ENCODE data around the gene ADAP2.
"Not testable (repeated sequence)": the region's sequence is repeated elsewhere in the genome, so short reads cannot be mapped to it uniquely, and the experiment has no call there.

The ADAP2 gene

DNA sequence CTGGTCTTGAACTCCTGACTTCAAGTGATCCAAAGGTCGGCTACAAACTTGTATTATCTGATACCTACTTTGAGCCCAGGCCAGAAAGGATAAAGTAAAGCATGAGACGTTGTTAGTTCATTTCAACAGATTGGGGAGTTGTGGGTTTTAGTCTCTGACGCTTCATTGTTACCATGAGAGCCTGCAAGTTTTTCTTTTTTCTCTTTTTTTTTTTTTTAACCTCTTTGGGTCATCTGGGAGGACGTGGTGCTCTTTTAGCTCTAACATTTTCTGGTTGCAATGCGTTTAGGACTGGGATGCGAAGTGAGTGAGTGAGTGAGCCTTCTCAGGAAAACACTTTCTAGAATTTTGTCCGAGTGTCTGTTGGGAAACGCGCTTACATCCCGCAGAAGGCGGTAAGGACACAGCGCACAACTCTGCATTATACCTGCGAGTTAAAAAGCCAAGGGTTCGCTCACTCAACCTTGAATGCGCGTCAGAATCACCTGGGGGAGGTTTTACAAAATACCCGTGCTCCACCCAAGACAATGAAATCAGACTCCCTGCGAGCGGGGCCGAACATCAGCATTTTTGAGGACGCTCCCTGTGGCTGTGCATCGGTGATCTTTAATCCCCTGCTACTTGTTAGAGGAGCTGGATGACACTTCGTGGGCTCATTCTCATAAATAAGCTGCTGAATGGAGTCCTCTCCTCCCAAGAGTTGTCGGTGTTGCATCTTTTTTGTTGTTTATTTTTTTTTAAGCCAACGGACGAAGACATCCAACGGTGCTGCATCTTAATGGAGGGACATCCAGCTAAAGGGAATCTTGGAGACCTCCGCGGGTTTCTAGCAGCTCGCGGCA, 48.5 kb downstream of the ADAP2 start:
- peak overlapping the region; percentile 90 for H3K9ac ChIP-seq (ENCODE audit: low read length)
- peak overlapping the region; percentile 90 for H3K4me3 ChIP-seq (ENCODE audit: insufficient read depth, low read length, poor library complexity, severe bottlenecking)
- H3F3A ChIP-seq (ENCODE audit: insufficient read depth), result peaks cover 79% of the 10 kb centered on the region
- H3K4me2 ChIP-seq (ENCODE audit: low read depth, low read length, poor library complexity, severe bottlenecking), result peak overlapping the region; percentile 83
- TF ChIP-seq EZH2phosphoT487 (conservative IDR thresholded peaks at IDR 0.05; ENCODE audit: low read length), result no peak
- TF ChIP-seq, protein P1, sequence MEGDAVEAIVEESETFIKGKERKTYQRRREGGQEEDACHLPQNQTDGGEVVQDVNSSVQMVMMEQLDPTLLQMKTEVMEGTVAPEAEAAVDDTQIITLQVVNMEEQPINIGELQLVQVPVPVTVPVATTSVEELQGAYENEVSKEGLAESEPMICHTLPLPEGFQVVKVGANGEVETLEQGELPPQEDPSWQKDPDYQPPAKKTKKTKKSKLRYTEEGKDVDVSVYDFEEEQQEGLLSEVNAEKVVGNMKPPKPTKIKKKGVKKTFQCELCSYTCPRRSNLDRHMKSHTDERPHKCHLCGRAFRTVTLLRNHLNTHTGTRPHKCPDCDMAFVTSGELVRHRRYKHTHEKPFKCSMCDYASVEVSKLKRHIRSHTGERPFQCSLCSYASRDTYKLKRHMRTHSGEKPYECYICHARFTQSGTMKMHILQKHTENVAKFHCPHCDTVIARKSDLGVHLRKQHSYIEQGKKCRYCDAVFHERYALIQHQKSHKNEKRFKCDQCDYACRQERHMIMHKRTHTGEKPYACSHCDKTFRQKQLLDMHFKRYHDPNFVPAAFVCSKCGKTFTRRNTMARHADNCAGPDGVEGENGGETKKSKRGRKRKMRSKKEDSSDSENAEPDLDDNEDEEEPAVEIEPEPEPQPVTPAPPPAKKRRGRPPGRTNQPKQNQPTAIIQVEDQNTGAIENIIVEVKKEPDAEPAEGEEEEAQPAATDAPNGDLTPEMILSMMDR (IDR thresholded peaks at IDR 0.05; ENCODE audit: insufficient read depth, low read length, poor library complexity, severe bottlenecking), result no peak
- H3K27me3 ChIP-seq (ENCODE audit: low read length), result no peaks in the 10 kb centered on the region
- H3K79me2 ChIP-seq (ENCODE audit: insufficient read depth, low read length), result peaks cover 33% of the 10 kb centered on the region
- peak overlapping the region; percentile 98 for H3K27ac ChIP-seq (ENCODE audit: low read depth, low read length)
- no peaks in the 10 kb centered on the region for H3K9me2 ChIP-seq (replicated peaks; ENCODE audit: insufficient read depth, low read length)
- no peaks in the 10 kb centered on the region for H4K20me1 ChIP-seq (ENCODE audit: low read depth, low read length)
- H3K9me3 ChIP-seq (ENCODE audit: insufficient read depth, low read length), result no peaks in the 10 kb centered on the region
- peak overlapping the region; percentile 54 for H2AFZ ChIP-seq (ENCODE audit: low read depth, low read length, severe bottlenecking)
- H3K36me3 ChIP-seq (ENCODE audit: low read length), result no peaks in the 10 kb centered on the region

- H3K9me2 ChIP-seq (replicated peaks; ENCODE audit: insufficient read depth, low read length), result no peaks in the 10 kb centered on the region
- H3K4me2 ChIP-seq (ENCODE audit: low read depth, low read length, poor library complexity, severe bottlenecking), result peak within 1 kb of the TSS; percentile 83
- no peaks in the 10 kb centered on the region for H3K27me3 ChIP-seq (ENCODE audit: low read length)
- peaks cover 39% of the 10 kb centered on the region for H3K79me2 ChIP-seq (ENCODE audit: insufficient read depth, low read length)
- H3K36me3 ChIP-seq (ENCODE audit: low read length), result no peaks in the 10 kb centered on the region
- no peaks in the 10 kb centered on the region for H3K9me3 ChIP-seq (ENCODE audit: insufficient read depth, low read length)
- H2AFZ ChIP-seq (ENCODE audit: low read depth, low read length, severe bottlenecking), result peak within 1 kb of the TSS; percentile 54
- no peak for TF ChIP-seq EZH2phosphoT487 (conservative IDR thresholded peaks at IDR 0.05; ENCODE audit: low read length)
- TF ChIP-seq, protein P1 (IDR thresholded peaks at IDR 0.05; ENCODE audit: insufficient read depth, low read length, poor library complexity, severe bottlenecking), result peak; percentile 19
- H3K9ac ChIP-seq (ENCODE audit: low read length), result peak within 1 kb of the TSS; percentile 90
- H3F3A ChIP-seq (ENCODE audit: insufficient read depth), result peaks cover 77% of the 10 kb centered on the region
- H3K27ac ChIP-seq (ENCODE audit: low read depth, low read length), result peak within 1 kb of the TSS; percentile 98
- H3K4me3 ChIP-seq (ENCODE audit: insufficient read depth, low read length, poor library complexity, severe bottlenecking), result peak within 1 kb of the TSS; percentile 90
- H4K20me1 ChIP-seq (ENCODE audit: low read depth, low read length), result no peaks in the 10 kb centered on the region
These were observed 49.3 kb downstream of the ADAP2 start, which contains the start of gene RNF135 for GRCh38 chr17:30970831-30971567. TSS of gene RNF135 (plus strand) at chr17:30971039. CDS start at chr17:30971074, 35 bp downstream.

- Histone ChIP-seq H3F3A (ENCODE audit: insufficient read depth) (peaks cover 50% of the 10 kb centered on the region), H3K4me2 (ENCODE audit: low read depth, low read length, poor library complexity, severe bottlenecking) (no peak overlapping the region), H3K27ac (ENCODE audit: low read depth, low read length) (no peak overlapping the region), H3K27me3 (ENCODE audit: low read length) (no peaks in the 10 kb centered on the region), H3K9ac (ENCODE audit: low read length) (no peak overlapping the region), H3K9me2 (replicated peaks; ENCODE audit: insufficient read depth, low read length) (no peaks in the 10 kb centered on the region), H4K20me1 (ENCODE audit: low read depth, low read length) (no peaks in the 10 kb centered on the region), H3K9me3 (ENCODE audit: insufficient read depth, low read length) (no peaks in the 10 kb centered on the region), H3K4me3 (ENCODE audit: insufficient read depth, low read length, poor library complexity, severe bottlenecking) (no peak overlapping the region), H3K79me2 (ENCODE audit: insufficient read depth, low read length) (peaks cover 54% of the 10 kb centered on the region), H3K36me3 (ENCODE audit: low read length) (no peaks in the 10 kb centered on the region), H2AFZ (ENCODE audit: low read depth, low read length, severe bottlenecking) (no peak overlapping the region)
- TF ChIP-seq, protein P1 (IDR thresholded peaks at IDR 0.05; ENCODE audit: insufficient read depth, low read length, poor library complexity, severe bottlenecking), result no peak
- TF ChIP-seq EZH2phosphoT487 (conservative IDR thresholded peaks at IDR 0.05; ENCODE audit: low read length), result no peak
These were observed 53.5 kb downstream of the ADAP2 start for GRCh38 chr17:30975042-30975820.

GRCh38 chr17:30979919-30980318, 58.2 kb downstream of the ADAP2 start:
- not testable (repeated sequence) for H3K36me3 ChIP-seq (ENCODE audit: low read length); H3K9ac ChIP-seq (ENCODE audit: low read length); H3K4me3 ChIP-seq (ENCODE audit: insufficient read depth, low read length, poor library complexity, severe bottlenecking); H3K27me3 ChIP-seq (ENCODE audit: low read length); H3K9me3 ChIP-seq (ENCODE audit: insufficient read depth, low read length); H3K9me2 ChIP-seq (replicated peaks; ENCODE audit: insufficient read depth, low read length); H4K20me1 ChIP-seq (ENCODE audit: low read depth, low read length); H3K27ac ChIP-seq (ENCODE audit: low read depth, low read length); H3K4me2 ChIP-seq (ENCODE audit: low read depth, low read length, poor library complexity, severe bottlenecking); H2AFZ ChIP-seq (ENCODE audit: low read depth, low read length, severe bottlenecking)
- H3K79me2 ChIP-seq (ENCODE audit: insufficient read depth, low read length), result peaks cover 46% of the 10 kb centered on the region
- H3F3A ChIP-seq (ENCODE audit: insufficient read depth), result peaks cover 17% of the 10 kb centered on the region; the same call in 1 of the 2 replicates

All from SU-DHL-6 (cell line).